ENCODE results near the gene ARTN. TPM values are rescaled to one million over a fixed set of nuclear protein-coding genes. Genes with fewer than 3 reads are reported as not detected.

ARTN gene
- total RNA-seq, 2 donors from 2014 or later: 1.3 to 12.5 TPM

GRCh38 chr1:43945674-43946235 is 12.2 kb downstream of the ARTN start:
- WGBS, 2 donors: 1 to 2% methylated on average over 3 of the region's 3 CpGs
- intact Hi-C loops (cut with DNase I): no loop called here

GRCh38 chr1:43946236-43947060 is 12.8 kb downstream of the ARTN start, which contains the start of gene IPO13:
Gene IPO13, plus strand, starts transcription at chr1:43946950. Its CDS starts 651 bp downstream, at chr1:43947601.
- peaks cover 43% of the 10 kb centered on the region for H3K4me1 ChIP-seq
- no peaks in the 10 kb centered on the region for H3K27me3 ChIP-seq
- H3K4me3 ChIP-seq: peak within 1 kb of the TSS; percentile 45 to 68
- DNase-seq: peak; percentile 93 to 95 (median 94)
- H3K9me3 ChIP-seq: no peaks in the 10 kb centered on the region
- H3K36me3 ChIP-seq (replicated peaks in 1 of 2; ENCODE audit: insufficient read depth in 1 of 2, low read depth in 2 of 2): no peaks in the 10 kb centered on the region
- TF ChIP-seq CTCF (IDR thresholded peaks at IDR 0.05) (peak; percentile 56 to 91 (median 79)), POLR2A (IDR thresholded peaks at IDR 0.05) (peak; percentile 56 to 84 (median 82))
- peak within 1 kb of the TSS; percentile 86 to 100 (median 98) for H3K27ac ChIP-seq
- WGBS, 2 donors: 0% methylated on average over 10 to 74 of the region's 74 CpGs
- peak; percentile 98 for ATAC-seq
- intact Hi-C loops (cut with DNase I): no loop called here

More at GRCh38 chr1:43945674-43946235, 12.2 kb downstream of the ARTN start:
- no peaks in the 10 kb centered on the region for H3K9me3 ChIP-seq
- no peaks in the 10 kb centered on the region for H3K36me3 ChIP-seq (replicated peaks in 1 of 2; ENCODE audit: insufficient read depth in 1 of 2, low read depth in 2 of 2)
- ATAC-seq: no peak
- no peaks in the 10 kb centered on the region for H3K27me3 ChIP-seq
- TF ChIP-seq CTCF (IDR thresholded peaks at IDR 0.05): no peak
- TF ChIP-seq POLR2A (IDR thresholded peaks at IDR 0.05): no peak
- H3K27ac ChIP-seq: peak overlapping the region; percentile 86 to 100 (median 98)
- peak in 2 of 4 donors; percentile 43 to 45 for DNase-seq
- peak overlapping the region in 1 of 2 donors; percentile 68 for H3K4me3 ChIP-seq
- peaks cover 43% of the 10 kb centered on the region for H3K4me1 ChIP-seq

- WGBS, 2 donors: 2 to 4% methylated on average over 10 to 26 of the region's 27 CpGs
- H3K27ac ChIP-seq: peak overlapping the region; percentile 86 to 100 (median 98)
- no peaks in the 10 kb centered on the region for H3K36me3 ChIP-seq (replicated peaks in 1 of 2; ENCODE audit: insufficient read depth in 1 of 2, low read depth in 2 of 2)
- no peaks in the 10 kb centered on the region for H3K9me3 ChIP-seq
- ATAC-seq (no peak), DNase-seq (peak in 2 of 4 donors; percentile 32 to 38)
- peak overlapping the region; percentile 45 to 68 for H3K4me3 ChIP-seq
- TF ChIP-seq POLR2A (IDR thresholded peaks at IDR 0.05) (peak in 1 of 3 donors; percentile 3), CTCF (IDR thresholded peaks at IDR 0.05) (no peak)
- H3K27me3 ChIP-seq: no peaks in the 10 kb centered on the region
- peaks cover 43% of the 10 kb centered on the region for H3K4me1 ChIP-seq
- intact Hi-C loops (cut with DNase I): no loop called here
Observed at GRCh38 chr1:43947061-43947873, 13.7 kb downstream of the ARTN start.

- peak overlapping the region in 1 of 2 donors; percentile 45 for H3K4me3 ChIP-seq
- H3K4me1 ChIP-seq: peaks cover 43% of the 10 kb centered on the region
- no peak overlapping the region for H3K27ac ChIP-seq
- DNase-seq (peak in 1 of 4 donors; percentile 36), ATAC-seq (no peak)
- H3K36me3 ChIP-seq (replicated peaks in 1 of 2; ENCODE audit: insufficient read depth in 1 of 2, low read depth in 2 of 2): no peaks in the 10 kb centered on the region
- H3K27me3 ChIP-seq: no peaks in the 10 kb centered on the region
- intact Hi-C loops (cut with DNase I): no loop called here
- TF ChIP-seq CTCF (IDR thresholded peaks at IDR 0.05): no peak
- no peak for TF ChIP-seq POLR2A (IDR thresholded peaks at IDR 0.05)
- no peaks in the 10 kb centered on the region for H3K9me3 ChIP-seq
- 18 to 29% methylated on average over 1 to 3 of the region's 3 CpGs for WGBS, 2 donors
Observed at GRCh38 chr1:43947874-43948437, 14.4 kb downstream of the ARTN start.
